Right lobe of liver (tissue), 4 donors: ENCODE measurements around the gene RHBDD1.

Experiments used
- POLR2A ChIP-seq: fragments of 450-650 bp; IDR thresholded peaks from one replicate; pipeline ENCODE4 v1.6.1; 2017; ENCODE audit warnings: antibody characterized with exemption, mild to moderate bottlenecking
- TF ChIP-seq, protein P1 (sequence below), 4 donors: fragments of 200-600 bp in 3 of 4; fragments of 450-650 bp in 1 of 4; IDR thresholded peaks; one replicate each; pipeline versions ENCODE4 v1.5.1 to v1.8.0; 2016 to 2022; ENCODE audit warnings: antibody characterized with exemption in 4 of 4, mild to moderate bottlenecking in 2 of 4
- donor health status: DM: no; HTN: no; CAD: no.
- donor health status: DM: no; HTN: no; CAD: no.
- donor health status: DM: no; HTN: yes; CAD: no.

DNA sequence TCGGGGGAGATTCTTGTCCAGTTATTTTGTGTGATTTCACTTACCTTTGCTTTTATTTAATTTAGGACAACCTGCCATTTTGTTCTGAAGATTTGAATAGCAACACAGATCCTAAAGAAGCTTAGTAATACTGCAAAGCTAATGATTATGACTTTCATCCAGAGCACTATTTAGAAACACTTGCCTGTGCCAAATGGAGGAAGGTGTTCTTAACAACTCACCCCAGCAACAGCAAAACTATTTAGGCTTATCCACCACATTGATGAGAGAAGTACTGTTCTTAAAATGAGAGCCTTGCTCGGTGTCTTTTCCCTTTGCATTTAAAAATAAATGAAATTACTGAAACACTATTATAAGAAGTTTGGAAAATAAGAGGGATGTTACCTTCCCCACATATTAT, 59.7 kb downstream of the RHBDD1 start:
- TF ChIP-seq, protein P1, sequence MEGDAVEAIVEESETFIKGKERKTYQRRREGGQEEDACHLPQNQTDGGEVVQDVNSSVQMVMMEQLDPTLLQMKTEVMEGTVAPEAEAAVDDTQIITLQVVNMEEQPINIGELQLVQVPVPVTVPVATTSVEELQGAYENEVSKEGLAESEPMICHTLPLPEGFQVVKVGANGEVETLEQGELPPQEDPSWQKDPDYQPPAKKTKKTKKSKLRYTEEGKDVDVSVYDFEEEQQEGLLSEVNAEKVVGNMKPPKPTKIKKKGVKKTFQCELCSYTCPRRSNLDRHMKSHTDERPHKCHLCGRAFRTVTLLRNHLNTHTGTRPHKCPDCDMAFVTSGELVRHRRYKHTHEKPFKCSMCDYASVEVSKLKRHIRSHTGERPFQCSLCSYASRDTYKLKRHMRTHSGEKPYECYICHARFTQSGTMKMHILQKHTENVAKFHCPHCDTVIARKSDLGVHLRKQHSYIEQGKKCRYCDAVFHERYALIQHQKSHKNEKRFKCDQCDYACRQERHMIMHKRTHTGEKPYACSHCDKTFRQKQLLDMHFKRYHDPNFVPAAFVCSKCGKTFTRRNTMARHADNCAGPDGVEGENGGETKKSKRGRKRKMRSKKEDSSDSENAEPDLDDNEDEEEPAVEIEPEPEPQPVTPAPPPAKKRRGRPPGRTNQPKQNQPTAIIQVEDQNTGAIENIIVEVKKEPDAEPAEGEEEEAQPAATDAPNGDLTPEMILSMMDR (IDR thresholded peaks at IDR 0.05), result no peak
- no peak for TF ChIP-seq POLR2A
